Testis (tissue), 3 donors: ENCODE results near the gene GPBP1. TPM values are rescaled to one million over a fixed set of nuclear protein-coding genes. Genes with fewer than 3 reads are reported as not detected.
"Not testable (repeated sequence)": the region's sequence is repeated elsewhere in the genome, so short reads cannot be mapped to it uniquely, and the experiment has no call there.

ENCODE experiments used
- DNase-seq: peaks from one replicate; pipeline ENCODE4 v3.0.0-alpha.2; 2019
- H3K27ac ChIP-seq, 2 donors: fragments of 200-600 bp; sonication (generic); one replicate each; pipeline ENCODE4 v1.5.1; 2019
- H3K27me3 ChIP-seq: fragments of 200-600 bp; sonication (generic); one replicate; pipeline ENCODE4 v1.5.1; 2019
- H3K36me3 ChIP-seq: fragments of 200-600 bp; sonication (generic); one replicate; pipeline ENCODE4 v1.5.1; 2017; ENCODE audit warnings: low read depth; ENCODE audit errors: missing control alignments
- H3K4me1 ChIP-seq: fragments of 200-600 bp; sonication (generic); one replicate; pipeline ENCODE4 v1.5.1; 2019
- H3K4me3 ChIP-seq, 2 donors: fragments of 200-600 bp; sonication (generic); one replicate each; pipeline ENCODE4 v1.5.1; 2017 to 2019
- H3K9me3 ChIP-seq: fragments of 200-600 bp; sonication (generic); one replicate; pipeline ENCODE4 v1.5.1; 2017
- POLR2A ChIP-seq: fragments of 450-650 bp; IDR thresholded peaks from one replicate; pipeline ENCODE4 v1.6.1; 2017; ENCODE audit warnings: antibody characterized with exemption, mild to moderate bottlenecking, moderate library complexity
- WGBS, 2 donors: methylation state at CpG; one replicate each; pipeline ENCODE4 v1.1.5; 2018; 5-methylcytosine and 5-hydroxymethylcytosine counted together
- intact Hi-C: fragments of 100-400 bp; cut with DNase I; formaldehyde crosslinking; loops from one replicate; pipeline ENCODE4 v1.15.1; 2023; ENCODE audit warnings: low total_unique reads
- polyA plus RNA-seq: library from polyadenylated mRNA; stranded (reverse); fragments of 350-450 nt; fragmentation: Illumina TruSeq; extraction: RNeasy Lipid Tissue Mini Kit (QIAGEN cat#74804); gene quantifications from one replicate; pipeline ENCODE4 v1.2.3, GENCODE V29; 2014; ENCODE audit warnings: low read depth, low replicate concordance; ENCODE audit not compliant: insufficient read depth
- total RNA-seq, 2 donors: library from RNA; depleted of rRNA; stranded (reverse); fragments of >200 nt; gene quantifications; one replicate each; pipeline ENCODE4 v1.2.3, GENCODE V29; 2016
- TF ChIP-seq, protein P1 (sequence below), 3 experiments: fragments of 450-650 bp in 2 of 3; fragments of 200-600 bp in 1 of 3; sonication (generic) in 1 of 3; IDR thresholded peaks; one replicate each; pipeline ENCODE4 v1.5.1; 2016 to 2019; ENCODE audit warnings: antibody characterized with exemption in 3 of 3, mild to moderate bottlenecking in 2 of 3, moderate library complexity in 1 of 3

Gene GPBP1
- total and polyA plus RNA-seq, 3 donors from 2014 or later = 109 to 167 (median 137) TPM

DNA sequence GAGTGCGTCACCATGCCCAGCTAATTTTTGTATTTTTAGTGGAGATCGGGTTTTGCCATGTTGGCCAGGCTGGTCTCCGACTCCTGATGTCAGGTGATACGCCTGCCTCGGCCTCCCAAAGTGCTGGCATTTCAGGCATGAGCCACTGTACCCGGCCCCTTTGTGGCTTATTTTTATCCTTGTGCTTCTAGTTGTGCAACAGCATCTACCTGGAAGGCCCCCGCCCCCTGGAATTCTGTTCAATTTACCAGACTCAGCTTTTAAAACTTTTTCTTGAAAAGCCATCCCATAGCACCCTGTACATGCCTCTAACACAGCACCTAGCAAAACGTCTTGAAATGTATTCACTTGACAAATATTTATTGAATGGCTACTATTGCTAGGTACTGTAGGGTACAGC is 9.7 kb upstream of the GPBP1 start:
- Histone ChIP-seq H3K27ac (no peak overlapping the region), H3K9me3 (no peaks in the 10 kb centered on the region), H3K27me3 (no peaks in the 10 kb centered on the region), H3K4me1 (no peaks in the 10 kb centered on the region), H3K4me3 (no peak overlapping the region), H3K36me3 (no peaks in the 10 kb centered on the region)
- intact Hi-C loops = no loop called here
- no peak for DNase-seq
- TF ChIP-seq POLR2A = no peak
- TF ChIP-seq, protein P1, sequence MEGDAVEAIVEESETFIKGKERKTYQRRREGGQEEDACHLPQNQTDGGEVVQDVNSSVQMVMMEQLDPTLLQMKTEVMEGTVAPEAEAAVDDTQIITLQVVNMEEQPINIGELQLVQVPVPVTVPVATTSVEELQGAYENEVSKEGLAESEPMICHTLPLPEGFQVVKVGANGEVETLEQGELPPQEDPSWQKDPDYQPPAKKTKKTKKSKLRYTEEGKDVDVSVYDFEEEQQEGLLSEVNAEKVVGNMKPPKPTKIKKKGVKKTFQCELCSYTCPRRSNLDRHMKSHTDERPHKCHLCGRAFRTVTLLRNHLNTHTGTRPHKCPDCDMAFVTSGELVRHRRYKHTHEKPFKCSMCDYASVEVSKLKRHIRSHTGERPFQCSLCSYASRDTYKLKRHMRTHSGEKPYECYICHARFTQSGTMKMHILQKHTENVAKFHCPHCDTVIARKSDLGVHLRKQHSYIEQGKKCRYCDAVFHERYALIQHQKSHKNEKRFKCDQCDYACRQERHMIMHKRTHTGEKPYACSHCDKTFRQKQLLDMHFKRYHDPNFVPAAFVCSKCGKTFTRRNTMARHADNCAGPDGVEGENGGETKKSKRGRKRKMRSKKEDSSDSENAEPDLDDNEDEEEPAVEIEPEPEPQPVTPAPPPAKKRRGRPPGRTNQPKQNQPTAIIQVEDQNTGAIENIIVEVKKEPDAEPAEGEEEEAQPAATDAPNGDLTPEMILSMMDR (IDR thresholded peaks at IDR 0.05) = no peak
- WGBS, 2 donors = 92 to 94% methylated on average over 8 of the region's 8 CpGs

DNA sequence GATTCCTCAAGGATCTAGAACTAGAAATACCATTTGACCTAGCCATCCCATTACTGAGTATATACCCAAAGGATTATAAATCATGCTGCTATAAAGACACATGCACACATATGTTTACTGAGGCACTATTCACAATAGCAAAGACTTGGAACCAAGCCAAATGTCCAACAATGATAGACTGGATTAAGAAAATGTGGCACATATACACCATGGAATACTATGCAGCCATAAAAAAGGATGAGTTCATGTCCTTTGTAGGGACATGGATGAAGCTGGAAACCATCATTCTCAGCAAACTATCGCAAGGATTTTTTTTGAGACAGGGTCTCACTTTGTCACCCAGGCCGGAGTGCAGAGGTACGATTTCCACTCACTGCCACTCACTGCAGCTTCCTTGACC is 8.7 kb upstream of the GPBP1 start:
- DNase-seq, intact Hi-C loops, H3K9me3 ChIP-seq, H3K4me3 ChIP-seq, H3K27me3 ChIP-seq, H3K4me1 ChIP-seq, H3K36me3 ChIP-seq, H3K27ac ChIP-seq: not testable (repeated sequence)
- 84 to 97% methylated on average over 3 of the region's 3 CpGs for WGBS, 2 donors

DNA sequence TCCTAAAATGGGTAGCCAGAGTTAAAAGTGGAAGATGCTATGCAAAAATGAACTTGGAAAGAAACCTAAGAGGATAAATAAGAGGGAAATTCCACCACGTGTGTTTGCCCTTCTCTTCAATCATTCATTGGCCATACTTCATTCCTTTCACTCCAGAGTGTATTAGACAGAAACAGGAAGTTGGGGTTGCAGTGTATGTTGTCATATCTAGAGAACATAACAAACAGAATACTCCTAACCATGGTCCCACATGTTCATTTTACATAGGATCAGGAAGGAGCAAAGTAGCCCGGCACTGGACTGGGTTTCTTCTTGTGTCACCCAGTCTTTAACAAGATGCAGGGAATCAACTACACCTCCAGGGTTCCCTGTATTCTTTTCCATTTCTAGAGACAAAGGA is 7.6 kb upstream of the GPBP1 start:
- 68 to 75% methylated on average over 2 of the region's 2 CpGs for WGBS, 2 donors
- Histone ChIP-seq H3K27me3 (no peaks in the 10 kb centered on the region), H3K9me3 (no peaks in the 10 kb centered on the region), H3K4me1 (no peaks in the 10 kb centered on the region), H3K4me3 (no peak overlapping the region), H3K27ac (no peak overlapping the region), H3K36me3 (no peaks in the 10 kb centered on the region)
- TF ChIP-seq, protein P1 (IDR thresholded peaks at IDR 0.05) = no peak
- TF ChIP-seq POLR2A = no peak
- no peak for DNase-seq
- intact Hi-C loops = no loop called here

DNA sequence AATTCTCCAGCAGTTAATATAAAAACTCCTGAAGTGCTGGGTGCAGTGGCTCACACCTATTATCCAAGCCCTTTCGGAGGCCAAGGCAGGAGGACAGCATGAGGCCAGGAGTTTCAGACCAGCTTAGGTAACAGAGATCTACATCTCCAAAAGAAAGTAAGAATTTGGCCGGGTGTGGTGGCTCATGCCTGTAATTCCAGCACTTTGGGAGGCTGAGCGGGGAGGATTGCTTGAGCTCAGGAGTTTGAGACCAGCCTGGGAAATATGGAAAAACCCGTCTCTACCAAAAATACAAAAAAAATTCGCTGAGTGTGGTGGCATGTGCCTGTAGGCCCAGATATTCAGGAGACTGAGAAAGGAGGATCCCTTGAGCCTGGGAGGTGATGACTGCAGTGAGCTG is 6.7 kb upstream of the GPBP1 start:
- Histone ChIP-seq H3K4me1 (no peaks in the 10 kb centered on the region), H3K36me3 (no peaks in the 10 kb centered on the region), H3K4me3 (no peak overlapping the region), H3K27me3 (no peaks in the 10 kb centered on the region), H3K9me3 (no peaks in the 10 kb centered on the region), H3K27ac (no peak overlapping the region)
- WGBS, 2 donors = 87 to 94% methylated on average over 5 of the region's 5 CpGs
- TF ChIP-seq, protein P1 (IDR thresholded peaks at IDR 0.05) = no peak
- no peak for TF ChIP-seq POLR2A
- no peak for DNase-seq
- intact Hi-C loops = no loop called here

DNA sequence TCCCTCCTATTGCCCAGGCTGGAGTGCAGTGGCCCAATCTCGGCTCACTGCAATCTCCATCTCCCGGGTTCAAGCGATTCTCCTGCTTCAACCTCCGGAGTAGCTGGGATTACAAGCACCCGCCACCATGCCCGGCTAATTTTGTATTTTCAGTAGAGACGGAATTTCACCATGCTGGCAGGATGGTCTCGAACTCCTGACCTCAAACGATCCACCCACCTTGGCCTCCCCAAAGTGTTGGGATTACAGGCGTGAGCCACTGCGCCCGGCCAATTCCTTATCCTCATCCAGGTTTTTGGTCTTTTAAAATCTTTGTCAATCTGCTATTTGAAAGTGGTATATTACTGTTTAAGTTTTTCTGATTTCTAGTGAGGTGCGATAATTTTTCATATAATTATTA is 3.7 kb upstream of the GPBP1 start:
- H3K4me1 ChIP-seq, H3K9me3 ChIP-seq, DNase-seq, H3K27me3 ChIP-seq, H3K4me3 ChIP-seq, H3K27ac ChIP-seq, intact Hi-C loops, H3K36me3 ChIP-seq: not testable (repeated sequence)
- 73 to 76% methylated on average over 13 of the region's 13 CpGs for WGBS, 2 donors

DNA sequence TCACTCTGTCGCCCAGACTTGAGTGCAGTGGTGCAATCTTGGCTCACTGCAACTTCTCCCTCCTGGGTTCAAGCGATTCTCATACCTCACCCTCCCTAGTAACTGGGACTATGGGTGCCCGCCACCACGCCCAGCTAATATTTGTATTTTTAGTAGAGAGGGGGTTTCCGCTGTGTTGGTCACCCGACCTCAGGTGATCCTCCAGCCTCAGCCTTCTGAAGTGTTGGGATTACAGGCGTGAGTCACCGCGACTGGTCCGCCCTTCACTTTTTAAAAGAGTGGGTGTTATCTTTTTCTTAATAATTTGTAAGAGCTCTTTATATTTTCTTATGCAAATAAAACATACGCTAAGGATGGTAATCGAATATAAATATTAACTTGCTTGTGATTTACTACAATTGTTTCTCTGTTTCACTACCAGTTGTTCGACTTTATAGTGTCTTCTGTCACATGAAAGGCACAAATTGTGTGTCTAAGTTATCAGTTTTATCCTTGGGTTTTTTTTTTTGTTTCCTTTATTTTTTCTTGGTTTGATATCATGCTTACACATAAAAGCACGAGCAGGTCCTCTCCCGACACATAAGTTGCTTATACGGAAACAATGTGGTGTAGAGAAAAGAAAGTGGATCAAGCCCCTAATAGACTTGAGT is 1.9 kb upstream of the GPBP1 start:
- 48 to 63% methylated on average over 16 of the region's 16 CpGs for WGBS, 2 donors
- peak overlapping the region; percentile 16 to 93 for H3K4me3 ChIP-seq
- TF ChIP-seq, protein P1 (IDR thresholded peaks at IDR 0.05) = no peak
- TF ChIP-seq POLR2A = no peak
- H3K36me3 ChIP-seq = no peaks in the 10 kb centered on the region
- no peak for DNase-seq
- intact Hi-C loops = no loop called here
- no peaks in the 10 kb centered on the region for H3K9me3 ChIP-seq
- H3K27me3 ChIP-seq = no peaks in the 10 kb centered on the region
- peaks cover 4% of the 10 kb centered on the region for H3K4me1 ChIP-seq
- H3K27ac ChIP-seq = peak overlapping the region; percentile 100
